Endothelial cell (in vitro differentiated cells): Measurements from ENCODE around the gene NBAS. TPM values are rescaled to one million over a fixed set of nuclear protein-coding genes. Genes with fewer than 3 reads are reported as not detected.

Source experiments
- DNase-seq: peaks from one replicate; pipeline ENCODE4 v3.0.0; 2021; ENCODE audit warnings: low spot score
- H3K27ac Mint-ChIP-seq: one replicate; pipeline ENCODE4 v1.8.0; 2021; ENCODE audit warnings: mixed read lengths, inconsistent platforms; ENCODE audit not compliant: unreplicated experiment
- H3K27me3 Mint-ChIP-seq: one replicate; pipeline ENCODE4 v1.8.0; 2021; ENCODE audit warnings: mild to moderate bottlenecking, moderate library complexity, mixed read lengths, inconsistent platforms; ENCODE audit not compliant: unreplicated experiment
- H3K36me3 Mint-ChIP-seq: one replicate; pipeline ENCODE4 v1.8.0; 2021; ENCODE audit warnings: mild to moderate bottlenecking, low read depth, mixed read lengths, inconsistent platforms; ENCODE audit not compliant: unreplicated experiment
- H3K4me1 Mint-ChIP-seq: one replicate; pipeline ENCODE4 v1.8.0; 2021; ENCODE audit warnings: mild to moderate bottlenecking, mixed read lengths, inconsistent platforms; ENCODE audit not compliant: unreplicated experiment
- H3K4me3 Mint-ChIP-seq: one replicate; pipeline ENCODE4 v1.8.0; 2021; ENCODE audit warnings: mild to moderate bottlenecking, mixed read lengths, inconsistent platforms; ENCODE audit not compliant: unreplicated experiment
- H3K9me3 Mint-ChIP-seq: one replicate; pipeline ENCODE4 v1.8.0; 2021; ENCODE audit warnings: mixed read lengths, inconsistent platforms; ENCODE audit not compliant: unreplicated experiment
- total RNA-seq: library from RNA; stranded (reverse); fragmentation: NEBNext Ultra II Directional; extraction: Animal tissue kit (Norgen Biotek cat#: 25700); gene quantifications from one replicate; pipeline ENCODE4 v1.2.1, GENCODE V29; 2021; ENCODE audit not compliant: unreplicated experiment
- TF ChIP-seq, protein P1 (sequence below): fragments of 200-600 bp; sonication (generic); IDR thresholded peaks from one replicate; pipeline ENCODE4 v1.5.0; 2021; ENCODE audit warnings: antibody characterized with exemption; ENCODE audit not compliant: unreplicated experiment

The NBAS gene
- total RNA-seq, 1 donor from 2014 or later, result 52.8 TPM

DNA sequence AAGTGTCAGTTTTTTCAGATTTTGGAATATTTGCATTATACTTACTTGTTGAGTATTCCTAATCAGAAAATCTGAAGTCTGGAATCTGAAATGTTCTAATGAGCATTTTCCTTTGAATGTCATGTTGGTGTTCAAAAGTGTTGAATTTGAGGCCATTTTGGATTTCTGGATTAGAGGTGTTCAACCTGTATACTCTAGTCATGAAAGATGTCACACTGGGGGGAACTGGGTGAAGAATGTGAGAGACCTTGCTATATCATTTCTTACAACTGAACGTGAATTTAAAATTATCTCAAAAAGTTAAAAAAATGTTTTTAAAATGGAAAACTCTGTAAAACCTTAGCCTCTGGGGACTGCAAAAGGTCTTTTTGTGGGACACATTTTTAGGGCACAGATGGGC is 384.5 kb downstream of the NBAS start:
- TF ChIP-seq, protein P1, sequence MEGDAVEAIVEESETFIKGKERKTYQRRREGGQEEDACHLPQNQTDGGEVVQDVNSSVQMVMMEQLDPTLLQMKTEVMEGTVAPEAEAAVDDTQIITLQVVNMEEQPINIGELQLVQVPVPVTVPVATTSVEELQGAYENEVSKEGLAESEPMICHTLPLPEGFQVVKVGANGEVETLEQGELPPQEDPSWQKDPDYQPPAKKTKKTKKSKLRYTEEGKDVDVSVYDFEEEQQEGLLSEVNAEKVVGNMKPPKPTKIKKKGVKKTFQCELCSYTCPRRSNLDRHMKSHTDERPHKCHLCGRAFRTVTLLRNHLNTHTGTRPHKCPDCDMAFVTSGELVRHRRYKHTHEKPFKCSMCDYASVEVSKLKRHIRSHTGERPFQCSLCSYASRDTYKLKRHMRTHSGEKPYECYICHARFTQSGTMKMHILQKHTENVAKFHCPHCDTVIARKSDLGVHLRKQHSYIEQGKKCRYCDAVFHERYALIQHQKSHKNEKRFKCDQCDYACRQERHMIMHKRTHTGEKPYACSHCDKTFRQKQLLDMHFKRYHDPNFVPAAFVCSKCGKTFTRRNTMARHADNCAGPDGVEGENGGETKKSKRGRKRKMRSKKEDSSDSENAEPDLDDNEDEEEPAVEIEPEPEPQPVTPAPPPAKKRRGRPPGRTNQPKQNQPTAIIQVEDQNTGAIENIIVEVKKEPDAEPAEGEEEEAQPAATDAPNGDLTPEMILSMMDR, result no peak
- H3K36me3 Mint-ChIP-seq, result peaks cover 8% of the 10 kb centered on the region
- H3K4me3 Mint-ChIP-seq, result no peak overlapping the region
- no peaks in the 10 kb centered on the region for H3K9me3 Mint-ChIP-seq
- no peak overlapping the region for H3K27ac Mint-ChIP-seq
- peaks cover 4% of the 10 kb centered on the region for H3K27me3 Mint-ChIP-seq
- peaks cover 15% of the 10 kb centered on the region for H3K4me1 Mint-ChIP-seq
- DNase-seq, result no peak

DNA sequence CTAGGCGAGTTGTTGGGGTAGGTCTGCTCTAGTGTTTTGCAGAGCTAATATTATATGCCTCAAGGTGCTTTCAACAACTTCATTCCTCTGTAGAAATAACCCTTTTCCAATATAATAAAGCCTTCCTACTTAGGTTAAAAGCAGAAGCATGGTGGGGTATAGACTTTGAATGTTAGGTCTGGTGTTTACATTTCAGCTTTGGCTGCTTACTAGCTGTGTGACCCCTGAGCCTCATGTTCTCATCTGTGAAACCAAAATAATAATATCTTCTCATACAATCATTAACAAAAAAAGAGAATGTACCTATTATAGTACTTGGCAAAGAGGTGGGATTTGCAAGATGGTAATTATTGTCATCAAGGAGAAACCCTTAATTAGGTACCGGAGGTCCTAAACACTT is 386.6 kb downstream of the NBAS start:
- H3K27me3 Mint-ChIP-seq, result peaks cover 3% of the 10 kb centered on the region
- peaks cover 8% of the 10 kb centered on the region for H3K36me3 Mint-ChIP-seq
- H3K9me3 Mint-ChIP-seq, result no peaks in the 10 kb centered on the region
- H3K4me3 Mint-ChIP-seq, result no peak overlapping the region
- H3K27ac Mint-ChIP-seq, result no peak overlapping the region
- no peak for DNase-seq
- peaks cover 23% of the 10 kb centered on the region for H3K4me1 Mint-ChIP-seq
- TF ChIP-seq, protein P1, result no peak

DNA sequence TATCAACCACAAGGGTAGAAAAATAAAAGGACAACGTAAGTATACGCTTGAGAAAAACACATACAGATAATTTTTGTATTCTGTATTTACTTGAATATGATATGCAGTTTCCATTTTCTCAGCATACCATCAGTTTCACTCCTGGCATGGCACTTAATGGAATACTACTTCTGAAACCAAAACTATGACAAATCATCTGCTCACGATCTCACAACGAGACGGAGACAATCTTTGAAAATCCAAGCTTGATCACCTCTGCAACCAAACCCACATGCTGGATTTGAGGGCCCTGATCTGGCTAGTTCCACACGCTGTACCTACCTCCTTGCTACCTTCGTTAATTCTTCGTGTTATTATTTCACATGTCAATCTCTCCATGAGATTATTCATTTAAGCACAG is 387.6 kb downstream of the NBAS start:
- Mint-ChIP-seq H3K27ac (no peak overlapping the region), H3K27me3 (peaks cover 7% of the 10 kb centered on the region), H3K36me3 (peaks cover 12% of the 10 kb centered on the region), H3K4me1 (peaks cover 16% of the 10 kb centered on the region), H3K9me3 (no peaks in the 10 kb centered on the region), H3K4me3 (no peak overlapping the region)
- DNase-seq, result no peak
- TF ChIP-seq, protein P1, result no peak

DNA sequence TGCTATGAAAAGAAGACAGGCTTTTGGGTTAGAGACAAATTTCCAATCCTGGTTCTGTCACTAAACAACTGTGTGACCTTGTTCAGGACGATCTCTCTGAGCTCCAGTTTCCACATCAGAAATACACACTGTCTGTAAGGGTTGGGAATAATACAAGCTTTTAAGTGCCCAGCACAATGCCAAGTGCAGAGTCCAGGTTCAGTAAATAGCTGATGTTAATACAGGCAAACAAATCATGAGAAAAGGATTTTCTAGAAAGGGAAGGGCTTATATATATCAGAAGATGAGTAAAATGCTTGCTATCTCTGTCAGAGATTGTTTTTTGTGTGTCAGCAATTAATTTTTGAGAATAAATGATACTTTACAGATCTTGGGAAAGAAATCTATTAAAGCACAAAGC is 388.3 kb downstream of the NBAS start:
- Mint-ChIP-seq H3K9me3 (no peaks in the 10 kb centered on the region), H3K27me3 (peaks cover 7% of the 10 kb centered on the region), H3K4me3 (no peak overlapping the region), H3K4me1 (peaks cover 14% of the 10 kb centered on the region), H3K36me3 (peaks cover 10% of the 10 kb centered on the region), H3K27ac (no peak overlapping the region)
- TF ChIP-seq, protein P1, result no peak
- no peak for DNase-seq

DNA sequence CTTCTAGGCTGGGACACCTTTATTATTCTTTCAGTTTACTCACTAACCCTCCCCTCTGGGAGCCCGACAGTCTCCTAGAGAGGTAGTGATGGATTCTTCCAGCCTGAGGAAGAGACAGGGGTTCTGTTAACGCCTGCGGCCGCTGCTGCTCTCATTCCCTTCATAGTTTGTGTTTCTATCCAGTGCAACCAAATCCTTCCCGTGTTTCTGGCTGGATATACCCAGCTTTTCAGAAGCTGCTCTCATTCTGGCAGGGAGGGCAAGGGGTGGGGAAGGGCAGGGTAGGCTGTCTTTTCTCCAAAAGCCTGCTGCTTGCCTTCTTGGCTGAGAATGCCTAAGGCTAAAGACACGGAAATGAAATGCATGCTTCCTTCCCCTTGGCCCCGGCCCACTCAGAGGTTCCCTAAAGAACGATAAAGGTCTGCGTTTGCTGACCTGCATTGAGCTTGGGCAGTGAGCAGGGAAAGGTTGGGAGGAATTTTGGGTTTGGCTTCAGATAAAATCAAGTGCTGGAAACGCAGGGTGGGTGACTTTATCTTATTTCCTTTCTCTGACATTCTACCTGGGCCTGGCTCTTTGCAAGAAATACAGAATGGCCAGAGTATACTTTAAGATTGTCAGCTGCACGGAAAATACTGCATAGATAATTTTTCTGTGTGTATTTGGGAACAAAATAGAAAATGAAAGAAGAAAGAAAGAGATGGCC is 390.9 kb downstream of the NBAS start:
- Mint-ChIP-seq H3K4me3 (no peak overlapping the region), H3K27ac (peak overlapping the region; percentile 57), H3K4me1 (peaks cover 14% of the 10 kb centered on the region), H3K9me3 (no peaks in the 10 kb centered on the region), H3K36me3 (peaks cover 7% of the 10 kb centered on the region), H3K27me3 (peaks cover 11% of the 10 kb centered on the region)
- peak; percentile 13 for DNase-seq
- TF ChIP-seq, protein P1, result no peak
